Adrenal gland (tissue), 5 donors: ENCODE data around the gene RNF126.

Experiments used
- CTCF ChIP-seq, 6 experiments: fragments of 450-650 bp in 4 of 6; fragments of 200-600 bp in 2 of 6; sonication (generic) in 1 of 6; IDR thresholded peaks; 1 replicate in 5 of 6; 2 replicates in 1 of 6; pipeline versions ENCODE4 v1.5.1 to v1.8.0; 2016 to 2021; ENCODE audit warnings: antibody characterized with exemption in 6 of 6, mild to moderate bottlenecking in 2 of 6, moderate library complexity in 1 of 6
- POLR2A ChIP-seq, 2 donors: fragments of 450-650 bp; IDR thresholded peaks; one replicate each; pipeline ENCODE4 v1.6.1; 2017; ENCODE audit warnings: antibody characterized with exemption in 2 of 2, mild to moderate bottlenecking in 2 of 2, moderate library complexity in 1 of 2
- donor health status: DM: no; HTN: no; CAD: no.

DNA sequence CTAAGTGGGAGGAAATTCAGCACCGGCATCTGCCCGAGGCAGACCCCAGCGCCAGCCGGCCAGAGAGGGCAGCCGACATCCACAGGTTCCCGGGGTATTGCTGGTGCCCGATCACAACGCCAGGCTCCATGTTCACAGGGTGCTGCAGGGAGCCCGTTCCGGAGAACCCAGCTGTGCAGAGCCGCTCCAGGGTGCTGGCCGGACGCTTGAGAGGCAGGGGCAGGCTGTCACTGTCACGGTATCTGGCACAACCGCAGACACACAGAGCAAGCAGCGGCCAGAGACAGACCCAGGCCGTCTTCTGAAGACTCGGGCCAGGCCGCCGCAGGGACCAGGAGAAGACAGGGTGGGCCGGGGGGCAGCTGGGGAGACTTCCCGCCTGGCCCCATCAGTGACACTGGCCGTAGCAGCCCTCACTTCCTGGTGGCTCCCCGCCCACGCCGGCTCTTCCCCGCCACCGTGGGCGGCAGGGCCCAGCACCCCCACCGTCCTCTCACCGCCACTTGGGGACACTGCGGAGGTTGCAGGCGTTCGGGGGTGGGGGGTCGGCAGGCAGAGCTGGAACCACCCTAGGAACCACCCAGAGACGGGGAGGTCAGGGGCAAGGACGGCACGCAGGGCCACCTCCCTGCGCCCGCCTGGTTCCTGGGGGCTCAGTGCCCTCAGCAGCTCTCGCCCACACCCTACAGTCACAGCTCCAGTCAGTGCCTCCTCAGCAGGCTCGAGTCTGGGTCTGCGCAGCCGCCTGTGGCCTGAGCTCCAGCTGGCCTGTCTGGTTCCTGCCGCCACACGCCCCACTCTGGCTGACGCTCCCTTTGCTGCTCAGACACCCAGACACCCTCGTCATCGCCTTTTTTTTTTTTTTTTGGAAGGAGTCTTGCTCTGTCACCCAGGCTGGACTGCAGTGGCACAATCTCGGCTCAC is 3.8 kb downstream of the RNF126 start:
- TF ChIP-seq CTCF (IDR thresholded peaks at IDR 0.05) (no peak), POLR2A (IDR thresholded peaks at IDR 0.05) (peak in 1 of 2 donors; percentile 12)
